ENCODE data around the gene PJA2.
A peak's percentile ranks its signal among the peaks of the same experiment; 100 is the strongest.
"Not testable (repeated sequence)": the region's sequence is repeated elsewhere in the genome, so short reads cannot be mapped to it uniquely, and the experiment has no call there.

Gene PJA2

GRCh38 chr5:109409844-109410388 is at the start of gene PJA2:
Gene PJA2, minus strand, starts transcription at chr5:109409974. Its CDS starts 26,541 bp downstream, at chr5:109383433.
- DNase-seq: peak; percentile 98

- DNase-seq: no peak
Measured at GRCh38 chr5:109455598-109456096, 45.9 kb upstream of the PJA2 start.

DNA sequence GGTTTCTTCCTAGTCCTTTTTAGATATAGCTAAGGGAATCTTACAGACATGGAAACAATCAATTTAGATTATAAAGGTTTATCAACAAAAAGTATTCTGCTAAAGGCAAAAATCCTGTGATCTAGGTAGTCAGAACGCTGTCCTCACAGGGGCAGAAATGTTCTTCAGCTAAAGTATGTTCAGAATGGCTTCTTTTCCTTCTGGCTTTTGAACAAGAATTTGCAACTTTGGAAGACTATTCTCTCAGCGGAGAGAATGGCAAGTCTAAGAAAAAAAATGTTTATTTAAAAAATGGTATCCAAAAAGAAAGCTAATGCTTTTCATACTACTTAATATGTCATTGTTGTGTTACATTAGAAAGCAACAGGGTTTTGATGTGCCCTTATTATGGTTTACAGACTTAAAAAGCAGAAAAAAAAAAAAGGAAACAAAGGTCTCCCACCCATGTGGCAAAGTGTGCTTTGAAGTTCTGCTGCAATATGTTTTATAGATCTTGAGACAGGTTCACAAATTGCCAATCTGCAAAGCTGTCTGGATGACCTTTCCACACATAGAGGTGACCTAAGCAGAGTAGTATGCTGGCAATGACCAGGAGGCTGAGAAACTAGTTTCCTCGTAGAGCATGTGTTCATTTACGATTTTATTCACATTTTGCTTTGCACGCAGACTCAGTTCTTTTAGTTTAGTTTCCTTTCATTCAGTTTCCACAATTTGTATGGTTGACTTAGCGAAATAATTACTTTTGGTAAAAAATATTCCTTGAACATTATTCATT is 45.1 kb upstream of the PJA2 start:
- DNase-seq: no peak

DNA sequence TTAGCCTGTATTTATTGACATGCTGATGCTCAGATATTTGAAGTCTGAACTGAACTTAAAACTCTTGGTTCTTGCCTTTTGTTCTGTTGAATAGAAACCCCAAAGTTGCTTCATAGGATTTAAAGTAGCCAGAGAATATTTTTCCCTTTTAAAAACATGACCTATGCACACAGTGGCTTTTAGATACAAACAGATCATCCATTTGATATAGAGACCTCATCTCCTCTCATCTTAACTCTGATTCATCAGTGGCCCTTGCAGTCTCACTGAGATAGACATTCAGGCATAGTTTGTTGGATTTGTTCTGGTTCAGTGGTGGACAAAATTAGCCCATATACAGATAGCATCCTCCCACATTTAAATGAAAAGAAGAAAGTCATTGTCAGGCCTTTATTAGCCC is 43.5 kb upstream of the PJA2 start:
- no peak for DNase-seq

DNA sequence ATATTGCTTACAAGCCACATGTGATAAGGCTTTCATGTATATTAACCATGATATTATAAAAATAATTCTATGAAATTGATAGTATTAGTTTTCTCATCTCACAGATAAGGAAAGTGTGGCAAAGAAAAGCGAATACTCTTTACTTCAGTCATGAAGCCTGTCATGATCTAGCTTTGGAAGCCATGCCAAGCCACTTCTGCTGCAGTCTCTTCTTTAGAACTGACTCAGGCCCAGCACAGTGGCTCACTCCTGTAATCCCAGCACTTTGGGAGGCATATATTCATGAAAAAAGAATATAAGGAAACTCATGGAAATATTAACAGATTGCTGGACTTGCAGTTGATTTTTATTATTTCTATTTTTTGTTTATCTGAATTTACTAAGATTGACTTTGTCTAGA is 42.9 kb upstream of the PJA2 start:
- no peak for DNase-seq

DNA sequence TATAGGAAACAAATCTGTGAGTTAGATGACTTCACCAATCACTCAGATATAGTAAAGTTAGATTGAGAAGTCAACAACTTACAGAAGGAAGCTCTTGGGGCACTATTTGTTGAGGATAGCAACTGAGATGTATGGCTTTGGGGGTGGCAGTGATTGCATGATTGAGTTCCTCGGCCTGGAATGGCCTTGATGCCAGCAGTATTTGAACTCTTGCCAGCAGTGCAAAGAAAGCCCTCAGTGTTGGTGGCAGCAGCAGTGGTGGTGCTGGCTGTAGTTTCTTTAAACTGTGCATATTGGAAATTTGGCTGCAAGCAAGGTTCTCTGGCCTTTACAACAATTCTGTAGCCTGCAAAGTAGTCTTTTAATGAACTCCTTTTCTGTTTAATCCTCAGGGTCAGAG is 41.4 kb upstream of the PJA2 start:
- DNase-seq: no peak

- DNase-seq: no peak
Measured at GRCh38 chr5:109450129-109450877, 40.5 kb upstream of the PJA2 start.

DNA sequence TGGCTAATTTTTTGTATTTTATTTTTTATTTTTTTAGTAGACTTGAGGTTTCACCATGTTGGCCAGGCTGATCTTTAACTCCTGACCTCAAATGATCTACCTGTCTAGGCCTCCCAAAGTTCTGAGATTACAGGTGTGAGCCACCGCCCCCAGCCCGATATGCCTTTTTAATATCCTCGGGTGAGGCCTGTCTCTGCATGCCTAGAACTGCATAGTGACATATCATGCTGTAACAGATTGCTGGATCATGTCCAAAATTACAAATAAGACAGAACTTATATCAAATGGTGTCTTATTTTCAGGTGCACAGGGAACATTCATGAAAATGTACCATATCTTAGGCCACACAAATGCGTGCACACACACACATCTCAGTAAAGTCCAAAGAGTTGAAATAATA is 39.1 kb upstream of the PJA2 start:
- no peak for DNase-seq

- no peak for DNase-seq
Measured at GRCh38 chr5:109439590-109439989, 29.8 kb upstream of the PJA2 start.

- no peak for DNase-seq
Measured at GRCh38 chr5:109426075-109426474, 16.3 kb upstream of the PJA2 start.

GRCh38 chr5:109425521-109425920 is 15.7 kb upstream of the PJA2 start:
- DNase-seq: not testable (repeated sequence)

DNA sequence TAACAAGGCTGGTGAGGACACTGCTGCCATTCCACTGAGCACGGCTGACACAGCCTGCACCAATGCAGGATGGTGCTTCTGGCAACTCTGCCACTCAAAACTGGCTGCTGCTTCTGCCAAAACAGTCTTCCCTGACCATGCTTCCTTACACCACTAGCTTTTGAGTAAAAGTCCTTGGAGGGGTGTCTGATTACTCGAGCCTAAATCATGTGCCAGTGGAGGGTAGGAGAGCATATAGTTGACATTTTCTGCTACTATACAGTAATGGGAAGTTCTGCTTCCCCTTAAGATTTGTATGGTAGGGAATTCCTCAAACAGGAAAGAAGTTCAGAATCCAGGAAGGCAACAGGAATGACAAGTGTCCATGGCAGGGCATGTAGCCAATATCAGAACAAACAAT is 12.2 kb upstream of the PJA2 start:
- no peak for DNase-seq

DNA sequence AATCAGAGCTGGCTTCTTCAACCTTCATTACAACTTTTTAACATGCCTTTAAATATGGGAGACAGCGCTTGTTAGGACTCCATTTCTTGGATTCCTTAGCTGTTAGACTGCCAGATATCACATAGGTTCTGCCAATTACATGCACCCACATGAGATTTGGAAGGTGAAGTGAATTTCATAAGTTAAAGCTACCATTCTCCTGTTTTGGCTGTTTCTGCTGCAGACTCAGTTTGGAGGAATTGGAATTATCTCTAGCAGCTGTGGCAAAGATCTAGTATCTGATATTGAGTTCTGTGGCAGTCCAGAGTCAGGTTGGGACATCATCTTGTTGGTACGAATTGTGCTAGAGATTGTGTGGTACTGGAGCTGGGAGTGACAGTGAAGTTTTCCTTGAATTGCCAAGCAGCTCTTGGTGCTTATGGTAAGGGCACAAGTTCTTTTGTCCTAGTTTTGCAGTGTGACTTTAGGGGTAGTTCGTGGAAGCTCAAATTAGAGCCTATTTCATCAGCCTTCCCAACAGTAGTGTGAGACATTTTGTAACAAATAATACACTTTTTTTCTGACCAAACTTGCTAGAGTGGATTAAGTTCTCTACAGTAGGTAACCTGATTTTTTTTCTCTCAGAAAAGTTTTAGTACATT is 9.1 kb upstream of the PJA2 start:
- no peak for DNase-seq

GRCh38 chr5:109416882-109417281 is 7.1 kb upstream of the PJA2 start:
- DNase-seq: no peak

GRCh38 chr5:109413921-109414461 is 4.2 kb upstream of the PJA2 start:
- DNase-seq: not testable (repeated sequence)

- no peak for DNase-seq
Measured at GRCh38 chr5:109413458-109413857, 3.7 kb upstream of the PJA2 start.

DNA sequence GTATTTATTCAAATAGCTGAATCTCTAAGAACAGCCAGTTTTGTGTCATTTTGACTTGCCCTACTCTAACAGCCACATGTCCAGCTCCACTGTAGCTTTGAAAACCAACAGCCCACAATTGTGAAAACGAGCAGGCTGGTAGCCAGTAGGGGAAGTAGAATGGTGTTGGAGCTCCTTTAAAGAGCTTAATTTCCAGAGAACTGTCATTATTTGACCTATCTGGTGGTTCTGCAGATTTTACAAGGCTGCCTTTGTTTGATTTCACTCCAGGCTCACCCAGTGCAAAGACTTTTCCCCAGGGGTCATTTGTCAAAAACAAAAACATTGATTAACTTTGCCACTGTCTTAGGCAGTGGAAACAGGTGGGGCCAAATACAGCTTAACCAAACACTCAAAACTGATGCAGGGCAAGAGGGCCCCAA is 3.2 kb upstream of the PJA2 start:
- no peak for DNase-seq

- DNase-seq: peak; percentile 10
Measured at GRCh38 chr5:109411627-109412026, 1.9 kb upstream of the PJA2 start.

- DNase-seq: no peak
Measured at GRCh38 chr5:109411149-109411514, 1.4 kb upstream of the PJA2 start.

DNA sequence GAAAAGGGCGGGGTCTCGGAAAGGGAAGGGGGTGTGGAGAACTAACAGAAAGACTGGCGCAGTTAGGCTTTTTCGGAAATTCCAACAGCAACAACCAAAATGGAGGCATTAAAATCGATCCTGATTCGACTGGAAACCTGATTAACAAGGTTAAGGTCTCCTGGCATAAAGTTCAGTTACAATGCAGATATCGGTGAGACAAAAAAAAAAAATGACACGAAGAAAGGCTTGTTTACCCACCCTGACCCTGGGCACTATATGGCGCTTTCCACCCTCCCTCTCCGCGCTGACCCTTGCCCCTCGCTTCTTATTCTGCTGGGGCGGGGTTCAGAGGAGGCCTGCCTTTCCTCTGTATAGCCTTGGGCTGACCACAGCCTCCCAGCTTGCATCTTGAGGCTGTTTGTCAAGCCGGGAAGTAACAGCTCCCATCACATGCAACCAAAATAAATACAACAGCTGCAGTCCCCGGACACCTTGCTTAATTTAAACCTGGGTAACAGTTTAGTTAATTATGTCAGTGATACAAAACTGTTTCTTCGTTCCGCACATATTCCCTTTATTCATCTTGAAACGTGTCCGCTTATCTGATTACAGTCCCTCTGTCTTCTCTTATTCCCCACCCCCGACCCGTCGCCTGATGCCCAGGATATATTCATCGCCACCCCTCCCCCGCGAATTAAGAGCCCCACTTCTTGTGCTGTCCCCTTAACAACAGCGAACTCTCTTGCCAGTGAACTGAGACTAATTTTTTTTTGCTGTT is 795 bp upstream of the PJA2 start:
- peak; percentile 54 for DNase-seq

DNA sequence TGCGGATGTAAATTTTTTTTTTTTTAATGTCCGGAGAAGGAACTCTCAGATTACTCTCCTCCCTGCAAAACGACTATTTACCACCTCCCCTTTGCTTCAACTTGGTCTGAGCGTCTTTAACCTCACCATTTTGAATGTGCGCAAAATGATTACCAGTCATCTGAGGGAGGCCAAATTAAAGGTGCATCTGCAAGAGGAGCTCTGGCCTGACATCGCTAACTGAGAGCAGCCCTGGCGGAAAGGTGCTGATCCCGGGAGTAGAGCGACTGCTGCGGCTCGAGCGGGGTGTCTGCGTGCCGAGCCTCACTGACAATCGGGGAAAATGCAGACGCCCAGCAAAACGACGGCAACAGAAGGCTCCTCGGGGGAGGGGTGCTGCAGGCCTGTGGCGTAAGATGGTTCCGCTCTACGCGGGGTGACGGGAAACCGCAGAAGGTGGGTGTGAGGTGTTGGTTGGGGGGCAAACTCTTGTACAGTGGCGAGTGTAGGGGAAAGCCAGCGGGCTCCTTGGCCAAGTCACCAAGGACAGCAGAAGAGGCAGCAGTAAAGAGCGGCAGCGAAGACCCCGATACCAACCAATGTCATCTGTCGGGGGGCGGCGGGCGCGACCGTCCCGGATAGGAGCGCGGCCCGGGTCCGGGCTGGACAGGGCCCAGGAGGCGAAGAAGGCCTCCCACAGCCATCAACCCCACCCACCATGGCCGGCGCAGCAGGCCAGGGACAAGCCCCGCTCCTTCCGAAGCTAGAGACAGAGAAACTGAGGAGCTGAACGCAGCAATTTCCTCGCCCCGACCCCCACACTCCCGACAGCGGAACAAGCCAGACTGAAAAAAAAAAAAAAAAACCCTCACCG is 557 bp downstream of the PJA2 start:
- peak; percentile 82 for DNase-seq

Data from CD4-positive, alpha-beta T cell treated with Interleukin-17A for 4 hours (primary cell).